Adipocyte (in vitro differentiated cells): ENCODE data around the gene NRXN3.
A peak's percentile ranks its signal among the peaks of the same experiment; 100 is the strongest.

Experiments used
- DNase-seq: peaks from one replicate; pipeline ENCODE4 v3.0.0-alpha.2; 2015; ENCODE audit warnings: low read depth
- H3K27me3 ChIP-seq: replicated peaks from 2 replicates; pipeline ENCODE4 v1.7.0; 2013; ENCODE audit warnings: mild to moderate bottlenecking, low read length, moderate library complexity; ENCODE audit not compliant: control insufficient read depth, insufficient read depth
- H3K36me3 ChIP-seq: 2 replicates; pipeline ENCODE4 v1.7.0; 2013; ENCODE audit warnings: low read length, mild to moderate bottlenecking, moderate library complexity; ENCODE audit not compliant: control insufficient read depth, insufficient read depth, severe bottlenecking
- H3K4me1 ChIP-seq: 2 replicates; pipeline ENCODE4 v1.7.0; 2013; ENCODE audit warnings: mild to moderate bottlenecking, low read length, moderate library complexity; ENCODE audit not compliant: control insufficient read depth, insufficient read depth
- H3K4me3 ChIP-seq: 2 replicates; pipeline ENCODE4 v1.7.0; 2013; ENCODE audit warnings: mild to moderate bottlenecking, low read length, moderate library complexity
- H3K9ac ChIP-seq: 2 replicates; pipeline ENCODE4 v1.7.0; 2013; ENCODE audit warnings: mild to moderate bottlenecking, low read length, moderate library complexity
- H3K9me3 ChIP-seq: 2 replicates; pipeline ENCODE4 v1.7.0; 2013; ENCODE audit warnings: mild to moderate bottlenecking, low read length, moderate library complexity; ENCODE audit not compliant: control insufficient read depth

Gene NRXN3

DNA sequence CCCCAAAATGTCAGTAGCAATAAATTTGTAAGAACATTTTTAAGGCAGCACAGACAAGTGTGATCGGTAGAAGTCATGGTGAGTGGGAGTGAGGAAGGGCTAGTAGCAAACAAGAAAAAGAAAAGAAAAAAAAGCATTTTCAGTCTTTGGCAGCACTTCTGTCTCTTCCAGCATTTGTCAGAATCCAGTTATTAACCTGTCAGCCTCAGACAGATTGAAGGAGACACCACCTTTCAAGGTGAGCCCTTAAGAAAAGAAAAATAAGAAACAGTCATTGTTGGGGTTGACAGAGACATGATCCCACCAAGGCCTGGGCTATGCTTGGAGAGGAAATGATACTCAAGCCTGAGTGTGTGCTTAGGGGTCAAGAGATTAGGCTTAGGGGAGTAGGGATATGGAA is 947.4 kb downstream of the NRXN3 start:
- H3K36me3 ChIP-seq: no peaks in the 10 kb centered on the region
- no peaks in the 10 kb centered on the region for H3K27me3 ChIP-seq
- no peaks in the 10 kb centered on the region for H3K9me3 ChIP-seq
- H3K9ac ChIP-seq: no peak overlapping the region
- H3K4me1 ChIP-seq: no peaks in the 10 kb centered on the region
- H3K4me3 ChIP-seq: no peak overlapping the region
- DNase-seq: no peak

DNA sequence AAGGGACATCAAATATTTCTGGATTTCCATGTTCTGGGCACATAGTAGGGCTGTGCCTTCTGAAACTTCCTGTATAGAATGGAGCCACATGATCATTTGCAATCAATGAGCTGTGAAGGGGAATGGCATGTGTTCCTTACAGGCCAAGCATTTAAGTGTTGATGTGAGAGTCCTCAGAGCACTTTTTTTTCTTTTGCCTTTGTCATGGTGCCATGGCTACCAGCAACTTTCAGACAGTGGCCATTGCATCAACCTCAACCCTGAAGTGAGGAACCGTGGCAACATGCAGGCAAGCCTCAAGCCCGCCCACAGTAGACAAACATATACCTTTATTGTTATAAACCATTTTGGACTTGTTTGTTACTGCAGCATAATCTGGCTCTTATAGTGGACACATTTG is 948.1 kb downstream of the NRXN3 start:
- Histone ChIP-seq H3K27me3 (no peaks in the 10 kb centered on the region), H3K9me3 (no peaks in the 10 kb centered on the region), H3K9ac (no peak overlapping the region), H3K36me3 (no peaks in the 10 kb centered on the region), H3K4me3 (no peak overlapping the region), H3K4me1 (no peaks in the 10 kb centered on the region)
- no peak for DNase-seq

DNA sequence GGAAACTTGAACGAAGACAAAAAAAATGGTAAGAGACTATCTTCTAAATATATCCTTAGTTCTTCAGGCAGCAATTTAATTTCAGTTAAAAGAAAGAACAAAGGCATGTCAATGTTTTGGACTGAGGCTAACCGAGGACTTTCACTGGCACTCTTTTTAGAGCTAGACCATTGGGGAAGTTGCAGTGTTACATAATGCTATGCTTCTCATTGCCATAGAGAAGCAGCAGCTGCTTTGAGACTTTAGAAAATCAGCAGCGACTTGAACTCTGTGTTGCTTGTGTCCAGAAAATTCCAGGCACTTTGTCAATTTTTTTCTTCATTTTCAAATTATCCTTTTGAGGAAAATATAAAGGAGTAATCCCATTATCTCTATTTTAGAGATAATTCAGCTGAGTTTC is 964.2 kb downstream of the NRXN3 start:
- Histone ChIP-seq H3K4me3 (no peak overlapping the region), H3K27me3 (no peaks in the 10 kb centered on the region), H3K36me3 (no peaks in the 10 kb centered on the region), H3K9ac (no peak overlapping the region), H3K9me3 (no peaks in the 10 kb centered on the region), H3K4me1 (no peaks in the 10 kb centered on the region)
- DNase-seq: no peak

- Histone ChIP-seq H3K4me1 (no peaks in the 10 kb centered on the region), H3K9me3 (no peaks in the 10 kb centered on the region), H3K36me3 (no peaks in the 10 kb centered on the region), H3K4me3 (no peak overlapping the region), H3K27me3 (no peaks in the 10 kb centered on the region), H3K9ac (no peak overlapping the region)
- DNase-seq: no peak
Observed at GRCh38 chr14:79136071-79137044, 966.2 kb downstream of the NRXN3 start.

DNA sequence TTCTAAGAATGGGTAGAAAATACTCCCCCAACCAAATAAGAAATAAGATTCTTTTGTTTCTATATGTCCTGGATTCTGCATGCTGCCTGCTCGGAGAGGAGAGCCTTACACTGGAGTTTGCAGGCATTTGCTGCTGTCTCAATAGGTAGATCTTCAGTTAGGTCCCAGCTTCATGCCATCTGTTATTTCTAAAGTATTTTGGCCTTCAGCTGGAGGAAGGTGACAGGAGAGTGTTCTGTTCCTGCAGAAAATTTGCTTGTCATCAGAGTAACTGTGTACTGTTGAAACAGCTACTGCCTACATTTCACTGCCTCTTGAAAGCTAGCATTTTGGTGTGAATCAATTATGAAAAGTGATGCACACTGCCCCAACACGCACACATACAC is 966.9 kb downstream of the NRXN3 start:
- Histone ChIP-seq H3K36me3 (no peaks in the 10 kb centered on the region), H3K4me3 (no peak overlapping the region), H3K27me3 (no peaks in the 10 kb centered on the region), H3K9ac (no peak overlapping the region), H3K9me3 (no peaks in the 10 kb centered on the region), H3K4me1 (no peaks in the 10 kb centered on the region)
- DNase-seq: no peak

GRCh38 chr14:79137836-79138235 is 967.7 kb downstream of the NRXN3 start:
- Histone ChIP-seq H3K36me3 (no peaks in the 10 kb centered on the region), H3K4me1 (no peaks in the 10 kb centered on the region), H3K27me3 (no peaks in the 10 kb centered on the region), H3K9ac (no peak overlapping the region), H3K4me3 (no peak overlapping the region), H3K9me3 (no peaks in the 10 kb centered on the region)
- no peak for DNase-seq

DNA sequence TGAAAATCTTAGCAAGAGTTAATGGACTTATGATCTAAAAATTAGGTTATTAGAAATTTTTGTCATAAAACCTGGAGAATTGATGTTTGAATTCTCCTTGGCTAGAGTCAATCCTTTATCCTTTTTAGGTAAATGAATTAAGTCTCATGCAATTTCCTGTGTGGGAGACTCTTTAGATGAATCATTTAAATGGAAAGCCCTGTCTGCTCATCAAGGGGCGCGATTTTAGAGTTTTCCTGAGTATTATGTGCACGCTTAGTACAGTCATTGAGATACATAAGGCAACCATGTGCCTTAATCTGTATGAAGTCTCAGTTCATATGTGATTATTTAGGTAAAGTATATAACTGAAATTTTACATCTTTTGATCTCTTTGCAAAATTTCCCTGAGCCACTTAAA is 974.7 kb downstream of the NRXN3 start:
- Histone ChIP-seq H3K27me3 (no peaks in the 10 kb centered on the region), H3K9ac (no peak overlapping the region), H3K4me1 (no peaks in the 10 kb centered on the region), H3K36me3 (no peaks in the 10 kb centered on the region), H3K4me3 (no peak overlapping the region), H3K9me3 (no peaks in the 10 kb centered on the region)
- DNase-seq: no peak

GRCh38 chr14:79150226-79150625 is 980.1 kb downstream of the NRXN3 start:
- no peak for DNase-seq
- H3K36me3 ChIP-seq: no peaks in the 10 kb centered on the region
- no peaks in the 10 kb centered on the region for H3K4me1 ChIP-seq
- no peaks in the 10 kb centered on the region for H3K27me3 ChIP-seq
- no peak overlapping the region for H3K4me3 ChIP-seq
- no peak overlapping the region for H3K9ac ChIP-seq
- H3K9me3 ChIP-seq: no peaks in the 10 kb centered on the region

DNA sequence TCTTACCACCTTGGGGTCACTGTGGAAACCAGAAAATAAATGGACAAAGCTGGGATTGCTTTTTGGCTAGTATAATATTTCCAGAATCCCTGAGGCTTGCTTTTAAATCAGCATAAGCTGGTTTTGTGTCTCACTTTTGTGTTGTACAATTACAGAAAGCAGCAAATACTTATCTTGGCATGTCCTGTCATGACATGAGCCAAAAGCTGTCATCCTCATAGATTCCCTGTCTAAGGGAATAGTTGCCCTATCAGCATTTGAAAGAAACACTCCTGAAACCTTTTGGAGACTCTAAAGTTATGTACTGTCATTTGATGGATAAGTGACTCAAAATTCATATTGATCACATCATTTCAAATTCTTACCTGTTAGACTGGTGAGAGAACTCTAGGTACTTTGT is 987.2 kb downstream of the NRXN3 start:
- H3K4me1 ChIP-seq: no peaks in the 10 kb centered on the region
- H3K36me3 ChIP-seq: no peaks in the 10 kb centered on the region
- H3K9ac ChIP-seq: no peak overlapping the region
- H3K27me3 ChIP-seq: no peaks in the 10 kb centered on the region
- DNase-seq: no peak
- no peak overlapping the region for H3K4me3 ChIP-seq
- no peaks in the 10 kb centered on the region for H3K9me3 ChIP-seq

DNA sequence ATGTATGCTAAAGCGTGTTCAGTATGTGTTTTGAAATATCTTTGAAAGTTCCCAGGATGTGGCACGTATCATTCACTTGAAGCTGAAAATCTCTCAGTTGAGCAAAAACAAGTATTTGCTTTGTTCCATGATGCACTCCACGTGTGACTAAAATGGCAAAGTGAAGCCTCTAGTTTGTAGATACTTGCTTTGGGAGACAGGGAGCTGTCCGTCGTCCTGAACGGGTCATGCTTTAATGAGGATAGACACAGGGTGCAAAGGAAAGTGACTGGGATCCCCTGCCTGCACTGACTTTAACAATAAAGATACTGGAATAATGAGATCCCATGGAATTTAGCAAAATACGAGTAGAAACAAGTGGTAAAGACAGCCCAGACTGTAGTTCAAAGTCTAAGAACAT is 991.4 kb downstream of the NRXN3 start:
- H3K4me1 ChIP-seq: no peaks in the 10 kb centered on the region
- no peak overlapping the region for H3K9ac ChIP-seq
- no peaks in the 10 kb centered on the region for H3K36me3 ChIP-seq
- peak; percentile 1 for DNase-seq
- no peaks in the 10 kb centered on the region for H3K27me3 ChIP-seq
- H3K4me3 ChIP-seq: no peak overlapping the region
- no peaks in the 10 kb centered on the region for H3K9me3 ChIP-seq

GRCh38 chr14:79162833-79163232 is 992.7 kb downstream of the NRXN3 start:
- Histone ChIP-seq H3K4me3 (no peak overlapping the region), H3K9ac (no peak overlapping the region), H3K27me3 (no peaks in the 10 kb centered on the region), H3K36me3 (no peaks in the 10 kb centered on the region), H3K4me1 (no peaks in the 10 kb centered on the region), H3K9me3 (no peaks in the 10 kb centered on the region)
- no peak for DNase-seq
